GM19239 (cell line): ENCODE data around the gene SLC37A1.

Experiments used
- DNase-seq: peaks from one replicate; pipeline ENCODE4 v3.0.0; 2011; ENCODE audit warnings: low spot score; ENCODE audit not compliant: insufficient read length
- FAIRE-seq: peaks from 2 replicates; lab custom pipeline; 2011; peaks lifted over from hg19 to GRCh38; lab: Jason Lieb, UNC

Gene SLC37A1

GRCh38 chr21:42539931-42540343 is 26.3 kb downstream of the SLC37A1 start:
- DNase-seq: no peak
- FAIRE-seq: no peak

GRCh38 chr21:42540396-42540795 is 26.7 kb downstream of the SLC37A1 start:
- FAIRE-seq: no peak
- no peak for DNase-seq

- no peak for DNase-seq
- FAIRE-seq: no peak
These were observed 27.5 kb downstream of the SLC37A1 start for GRCh38 chr21:42541174-42541573.

- DNase-seq: no peak
- FAIRE-seq: no peak
These were observed 28.0 kb downstream of the SLC37A1 start for GRCh38 chr21:42541618-42542017.

- no peak for FAIRE-seq
These were observed 28.5 kb downstream of the SLC37A1 start for GRCh38 chr21:42542196-42542595.

GRCh38 chr21:42542596-42542995 is 28.9 kb downstream of the SLC37A1 start:
- DNase-seq: no peak
- no peak for FAIRE-seq

More at GRCh38 chr21:42542196-42542595, 28.5 kb downstream of the SLC37A1 start:
- DNase-seq: no peak

- FAIRE-seq: no peak
- no peak for DNase-seq
These were observed 29.6 kb downstream of the SLC37A1 start for GRCh38 chr21:42543106-42543847.

GRCh38 chr21:42544544-42544943 is 30.9 kb downstream of the SLC37A1 start:
- DNase-seq: no peak

GRCh38 chr21:42545317-42545716 is 31.7 kb downstream of the SLC37A1 start:
- no peak for DNase-seq
- no peak for FAIRE-seq

More at GRCh38 chr21:42544544-42544943, 30.9 kb downstream of the SLC37A1 start:
- no peak for FAIRE-seq

GRCh38 chr21:42545745-42546144 is 32.1 kb downstream of the SLC37A1 start:
- FAIRE-seq (no peak), DNase-seq (no peak)

- DNase-seq (no peak), FAIRE-seq (no peak)
These were observed 32.8 kb downstream of the SLC37A1 start for GRCh38 chr21:42546433-42546832.

GRCh38 chr21:42547001-42547905 is 33.6 kb downstream of the SLC37A1 start:
- no peak for DNase-seq

GRCh38 chr21:42547906-42548365 is 34.3 kb downstream of the SLC37A1 start:
- no peak for FAIRE-seq
- no peak for DNase-seq

More at GRCh38 chr21:42547001-42547905, 33.6 kb downstream of the SLC37A1 start:
- FAIRE-seq: no peak

- DNase-seq: no peak
- no peak for FAIRE-seq
These were observed 35.2 kb downstream of the SLC37A1 start for GRCh38 chr21:42548687-42549406.

- DNase-seq (no peak), FAIRE-seq (no peak)
These were observed 37.2 kb downstream of the SLC37A1 start for GRCh38 chr21:42550817-42551216.

GRCh38 chr21:42552407-42553336 is 39.0 kb downstream of the SLC37A1 start:
- FAIRE-seq (no peak), DNase-seq (no peak)

- no peak for FAIRE-seq
- no peak for DNase-seq
These were observed 39.8 kb downstream of the SLC37A1 start for GRCh38 chr21:42553435-42553834.

- FAIRE-seq (no peak), DNase-seq (no peak)
These were observed 40.8 kb downstream of the SLC37A1 start for GRCh38 chr21:42554251-42554961.
